Caki2 (cell line): Measurements from ENCODE around the gene OR51A4. TPM values are rescaled to one million over a fixed set of nuclear protein-coding genes. Genes with fewer than 3 reads are reported as not detected.
"Not testable (repeated sequence)": the region's sequence is repeated elsewhere in the genome, so short reads cannot be mapped to it uniquely, and the experiment has no call there.

ENCODE experiments used
- DNase-seq: peaks from one replicate; pipeline ENCODE4 v3.0.0-alpha.2; 2015; ENCODE audit warnings: low read depth
- in situ Hi-C: cut with HindIII; loops from 2 replicates; pipeline ENCODE4 v1.10.0; 2016; ENCODE audit warnings: low sequenced_read_pairs, low pct_unique_long_range_greater_than_20kb, mixed read lengths
- total RNA-seq: library from RNA; depleted of rRNA; stranded (reverse); fragments of >200 nt; shearing (Covaris generic); gene quantifications from 2 replicates; pipeline ENCODE4 v1.2.3, GENCODE V29; 2014; ENCODE audit warnings: low replicate concordance; rRNA removed

Gene OR51A4
- not detected in 2 replicates for total RNA-seq

GRCh38 chr11:4947505-4947904, at the start of gene OR51A4:
TSS of gene OR51A4 (minus strand) at chr11:4947605. CDS start at chr11:4947100, 505 bp downstream.
- DNase-seq = no peak
- in situ Hi-C loops = no loop called here

GRCh38 chr11:4994551-4994950, 47.1 kb upstream of the OR51A4 start, which contains the start of gene OR51L1:
TSS of gene OR51L1 (plus strand) at chr11:4994851. CDS start at chr11:4998983, 4,132 bp downstream.
- no peak for DNase-seq
- in situ Hi-C loops = no loop called here

GRCh38 chr11:4991060-4991459, 43.7 kb upstream of the OR51A4 start:
- peak; percentile 5 for DNase-seq
- in situ Hi-C loops = no loop called here

- in situ Hi-C loops = no loop called here
- peak; percentile 73 for DNase-seq
Observed at GRCh38 chr11:4983841-4984240, 36.4 kb upstream of the OR51A4 start.

GRCh38 chr11:4982678-4983077, 35.3 kb upstream of the OR51A4 start:
- in situ Hi-C loops = no loop called here
- DNase-seq = no peak

- in situ Hi-C loops = no loop called here
- no peak for DNase-seq
Observed at GRCh38 chr11:4979036-4979435, 31.6 kb upstream of the OR51A4 start.

- DNase-seq = no peak
- in situ Hi-C loops = no loop called here
Observed at GRCh38 chr11:4975436-4975835, 28.0 kb upstream of the OR51A4 start.

GRCh38 chr11:4962816-4963215, 15.4 kb upstream of the OR51A4 start:
- in situ Hi-C loops = no loop called here
- no peak for DNase-seq

GRCh38 chr11:4960877-4961276, 13.5 kb upstream of the OR51A4 start:
- in situ Hi-C loops = no loop called here
- no peak for DNase-seq

GRCh38 chr11:4957396-4957795, 10.0 kb upstream of the OR51A4 start:
- no peak for DNase-seq
- in situ Hi-C loops = no loop called here

GRCh38 chr11:4955613-4956012, 8.2 kb upstream of the OR51A4 start, which contains the start of gene OR51A2:
TSS of gene OR51A2 (minus strand) at chr11:4955713. CDS start at chr11:4955713, 0 bp downstream.
- in situ Hi-C loops = not testable (repeated sequence)

GRCh38 chr11:4936745-4937144, 10.7 kb downstream of the OR51A4 start:
- no peak for DNase-seq
- in situ Hi-C loops = no loop called here

More at GRCh38 chr11:4955613-4956012, 8.2 kb upstream of the OR51A4 start, which contains the start of gene OR51A2:
- DNase-seq = not testable (repeated sequence)

GRCh38 chr11:4932751-4933150, 14.7 kb downstream of the OR51A4 start:
- in situ Hi-C loops = no loop called here

GRCh38 chr11:4926608-4927007, 20.8 kb downstream of the OR51A4 start:
- in situ Hi-C loops = no loop called here
- no peak for DNase-seq

More at GRCh38 chr11:4932751-4933150, 14.7 kb downstream of the OR51A4 start:
- no peak for DNase-seq

- no peak for DNase-seq
- in situ Hi-C loops = no loop called here
Observed at GRCh38 chr11:4924239-4924638, 23.2 kb downstream of the OR51A4 start, which contains the start of gene OR51G1. TSS of gene OR51G1 (minus strand) at chr11:4924339. CDS start at chr11:4924339, 0 bp downstream.

- DNase-seq = no peak
- in situ Hi-C loops = no loop called here
Observed at GRCh38 chr11:4922304-4922703, 25.1 kb downstream of the OR51A4 start.

GRCh38 chr11:4921796-4922195, 25.6 kb downstream of the OR51A4 start:
- DNase-seq = no peak

GRCh38 chr11:4919250-4919649, 28.2 kb downstream of the OR51A4 start, which contains the start of gene OR51G2:
TSS of gene OR51G2 (minus strand) at chr11:4919350. CDS start at chr11:4915663, 3,687 bp downstream.
- no peak for DNase-seq
- in situ Hi-C loops = no loop called here

More at GRCh38 chr11:4921796-4922195, 25.6 kb downstream of the OR51A4 start:
- in situ Hi-C loops = no loop called here

- in situ Hi-C loops = no loop called here
- DNase-seq = peak; percentile 29
Observed at GRCh38 chr11:4916581-4916980, 30.8 kb downstream of the OR51A4 start.

GRCh38 chr11:4903484-4903883, 43.9 kb downstream of the OR51A4 start, which contains the start of gene OR51A7:
TSS of gene OR51A7 (plus strand) at chr11:4903783. CDS start at chr11:4907370, 3,587 bp downstream.
- no peak for DNase-seq
- in situ Hi-C loops = no loop called here
